Central memory CD4-positive, alpha-beta T cell (primary cell): ENCODE results near the gene SH3TC1.

Experiments used
- DNase-seq: peaks from one replicate; pipeline ENCODE4 v3.0.0; 2022

Gene SH3TC1

GRCh38 chr4:8233672-8234484 lies 34.8 kb downstream of the SH3TC1 start:
- no peak for DNase-seq

GRCh38 chr4:8234715-8235114 lies 35.6 kb downstream of the SH3TC1 start:
- DNase-seq: no peak

- no peak for DNase-seq
Measured at GRCh38 chr4:8235224-8235623, 36.1 kb downstream of the SH3TC1 start.

- DNase-seq: no peak
Measured at GRCh38 chr4:8235686-8236085, 36.6 kb downstream of the SH3TC1 start.

GRCh38 chr4:8236106-8236919 lies 37.2 kb downstream of the SH3TC1 start:
- DNase-seq: no peak

GRCh38 chr4:8236920-8237195 lies 37.8 kb downstream of the SH3TC1 start:
- no peak for DNase-seq

GRCh38 chr4:8237256-8237989 lies 38.3 kb downstream of the SH3TC1 start:
- no peak for DNase-seq

- peak; percentile 41 for DNase-seq
Measured at GRCh38 chr4:8238036-8238511, 39.0 kb downstream of the SH3TC1 start.

GRCh38 chr4:8238515-8239053 lies 39.5 kb downstream of the SH3TC1 start:
- no peak for DNase-seq

GRCh38 chr4:8239226-8239625 lies 40.1 kb downstream of the SH3TC1 start:
- DNase-seq: no peak

GRCh38 chr4:8239661-8240060 lies 40.6 kb downstream of the SH3TC1 start:
- no peak for DNase-seq

GRCh38 chr4:8240211-8241041 lies 41.3 kb downstream of the SH3TC1 start:
- DNase-seq: no peak

GRCh38 chr4:8241211-8241779 lies 42.2 kb downstream of the SH3TC1 start:
- no peak for DNase-seq

GRCh38 chr4:8241895-8242696 lies 43.0 kb downstream of the SH3TC1 start:
- DNase-seq: peak; percentile 70

GRCh38 chr4:8242782-8243560 lies 43.9 kb downstream of the SH3TC1 start:
- no peak for DNase-seq

GRCh38 chr4:8244001-8244757 lies 45.1 kb downstream of the SH3TC1 start:
- DNase-seq: no peak

- no peak for DNase-seq
Measured at GRCh38 chr4:8244931-8245460, 45.9 kb downstream of the SH3TC1 start.

GRCh38 chr4:8245884-8246833 lies 47.1 kb downstream of the SH3TC1 start:
- DNase-seq: no peak
